H9 (cell line): ENCODE measurements around the gene PAPOLG. TPM values are rescaled to one million over a fixed set of nuclear protein-coding genes. Genes with fewer than 3 reads are reported as not detected.

Experiments used
- DNase-seq: peaks from one replicate; pipeline ENCODE4 v3.0.0-alpha.2; 2017
- H2AFZ ChIP-seq: one replicate; pipeline ENCODE4 v1.6.1; 2013; ENCODE audit warnings: mild to moderate bottlenecking, low read length, control low read depth, moderate library complexity
- H2AK5ac ChIP-seq: 2 replicates; pipeline ENCODE4 v1.6.1; 2013; ENCODE audit warnings: low read length, control low read depth, mixed read lengths; ENCODE audit not compliant: insufficient read length
- H2BK120ac ChIP-seq: one replicate; pipeline ENCODE4 v1.6.1; 2013; ENCODE audit warnings: low read depth, mild to moderate bottlenecking, low read length, control low read depth, inconsistent platforms; ENCODE audit not compliant: poor library complexity, severe bottlenecking
- H2BK12ac ChIP-seq: 2 replicates; pipeline ENCODE4 v1.6.1; 2013; ENCODE audit warnings: low read length, control low read depth, mixed read lengths, low read depth; ENCODE audit not compliant: insufficient read length
- H2BK15ac ChIP-seq: 2 replicates; pipeline ENCODE4 v1.6.1; 2013; ENCODE audit warnings: low read depth, low read length, control low read depth
- H2BK20ac ChIP-seq: one replicate; pipeline ENCODE4 v1.6.1; 2013; ENCODE audit warnings: low read depth, mild to moderate bottlenecking, low read length, control low read depth, inconsistent platforms; ENCODE audit not compliant: poor library complexity, severe bottlenecking
- H2BK5ac ChIP-seq: 2 replicates; pipeline ENCODE4 v1.6.1; 2013; ENCODE audit warnings: low read length, control low read depth, mixed read lengths; ENCODE audit not compliant: insufficient read length
- H3K14ac ChIP-seq: 2 replicates; pipeline ENCODE4 v1.6.1; 2013; ENCODE audit warnings: low read length, control low read depth; ENCODE audit not compliant: insufficient read depth
- H3K18ac ChIP-seq: 2 replicates; pipeline ENCODE4 v1.6.1; 2013; ENCODE audit warnings: low read depth, mild to moderate bottlenecking, mixed read lengths, low read length, control low read depth; ENCODE audit not compliant: insufficient read length
- H3K23ac ChIP-seq: 2 replicates; pipeline ENCODE4 v1.6.1; 2013; ENCODE audit warnings: low read length, control low read depth, mixed read lengths, low read depth; ENCODE audit not compliant: insufficient read length
- H3K23me2 ChIP-seq: 2 replicates; pipeline ENCODE4 v1.6.1; 2013; ENCODE audit warnings: low read depth, mild to moderate bottlenecking, mixed read lengths, low read length, control low read depth; ENCODE audit not compliant: insufficient read length, poor library complexity, severe bottlenecking
- H3K27ac ChIP-seq: 2 replicates; pipeline ENCODE4 v1.5.1; 2013; ENCODE audit warnings: low read length, control low read depth, mixed read lengths, low read depth; ENCODE audit not compliant: insufficient read length
- H3K27me3 ChIP-seq: 2 replicates; pipeline ENCODE4 v1.6.1; 2013; ENCODE audit warnings: low read length, control low read depth, inconsistent platforms; ENCODE audit not compliant: insufficient read depth
- H3K4ac ChIP-seq: 2 replicates; pipeline ENCODE4 v1.6.1; 2013; ENCODE audit warnings: low read depth, mild to moderate bottlenecking, control low read depth, inconsistent platforms, low read length, moderate library complexity
- H3K4me1 ChIP-seq: 2 replicates; pipeline ENCODE4 v1.6.1; 2013; ENCODE audit warnings: low read length, control low read depth, inconsistent platforms; ENCODE audit not compliant: insufficient read depth
- H3K4me2 ChIP-seq: 2 replicates; pipeline ENCODE4 v1.6.1; 2013; ENCODE audit warnings: low read length, control low read depth, mixed read lengths; ENCODE audit not compliant: insufficient read length, insufficient read depth
- H3K56ac ChIP-seq: 2 replicates; pipeline ENCODE4 v1.6.1; 2013; ENCODE audit warnings: low read depth, mild to moderate bottlenecking, mixed read lengths, low read length, control low read depth; ENCODE audit not compliant: insufficient read length
- H3K79me1 ChIP-seq: 2 replicates; pipeline ENCODE4 v1.6.1; 2013; ENCODE audit warnings: low read depth, mild to moderate bottlenecking, moderate library complexity, low read length, control low read depth, inconsistent platforms; ENCODE audit not compliant: insufficient read depth, poor library complexity, severe bottlenecking
- H3K79me2 ChIP-seq: 2 replicates; pipeline ENCODE4 v1.6.1; 2013; ENCODE audit warnings: low read length, control low read depth, inconsistent platforms; ENCODE audit not compliant: insufficient read depth
- H3K9ac ChIP-seq: 2 replicates; pipeline ENCODE4 v1.6.1; 2013; ENCODE audit warnings: low read length, control low read depth, mixed read lengths; ENCODE audit not compliant: insufficient read length; ENCODE audit errors: extremely low read depth
- H3K9me3 ChIP-seq: one replicate; pipeline ENCODE4 v1.6.1; 2013; ENCODE audit warnings: low read depth, low read length, inconsistent platforms; ENCODE audit not compliant: control insufficient read depth
- H3T11ph ChIP-seq: one replicate; pipeline ENCODE4 v1.6.1; 2013; ENCODE audit warnings: mild to moderate bottlenecking, low read length, control low read depth, inconsistent platforms
- H4K20me1 ChIP-seq: one replicate; pipeline ENCODE4 v1.6.1; 2013; ENCODE audit not compliant: control insufficient read depth, insufficient read length, insufficient read depth
- H4K5ac ChIP-seq: 2 replicates; pipeline ENCODE4 v1.6.1; 2013; ENCODE audit warnings: low read depth, mild to moderate bottlenecking, mixed read lengths, low read length, control low read depth; ENCODE audit not compliant: insufficient read length
- H4K8ac ChIP-seq: replicated peaks from 2 replicates; pipeline ENCODE4 v1.6.1; 2013; ENCODE audit warnings: low read length, control low read depth, mixed read lengths, low read depth; ENCODE audit not compliant: insufficient read length
- H4K91ac ChIP-seq: 2 replicates; pipeline ENCODE4 v1.6.1; 2013; ENCODE audit warnings: low read depth, mild to moderate bottlenecking, moderate library complexity, mixed read lengths, low read length, control low read depth; ENCODE audit not compliant: insufficient read length
- H3K27ac Mint-ChIP-seq, 3 experiments: 2 replicates in 2 of 3; 3 replicates in 1 of 3; pipeline ENCODE4 v1.8.0; 2020 to 2021; ENCODE audit warnings: mixed read lengths in 3 of 3, mild to moderate bottlenecking in 1 of 3, moderate library complexity in 1 of 3
- H3K27me3 Mint-ChIP-seq: 2 replicates; pipeline ENCODE4 v1.8.0; 2021; ENCODE audit warnings: low read depth, mild to moderate bottlenecking, moderate library complexity, mixed read lengths
- H3K36me3 Mint-ChIP-seq, 3 experiments: 2 replicates in 2 of 3; 3 replicates in 1 of 3; pipeline ENCODE4 v1.8.0; 2020 to 2021; ENCODE audit warnings: low read depth in 3 of 3, mixed read lengths in 3 of 3; ENCODE audit not compliant: insufficient read depth in 1 of 3
- H3K4me1 Mint-ChIP-seq, 2 experiments: 2 replicates each; pipeline ENCODE4 v1.8.0; 2020; ENCODE audit warnings: mixed read lengths in 2 of 2
- H3K4me3 Mint-ChIP-seq, 2 experiments: 2 replicates in 1 of 2; 3 replicates in 1 of 2; pipeline ENCODE4 v1.8.0; 2020 to 2021; ENCODE audit warnings: mild to moderate bottlenecking in 2 of 2, mixed read lengths in 2 of 2, moderate library complexity in 1 of 2
- H3K9me3 Mint-ChIP-seq, 2 experiments: 2 replicates in 1 of 2; 3 replicates in 1 of 2; pipeline ENCODE4 v1.8.0; 2020; ENCODE audit warnings: mild to moderate bottlenecking in 2 of 2, mixed read lengths in 2 of 2, moderate library complexity in 1 of 2
- CTCF ChIP-seq: fragments of 200-600 bp; sonication (generic); conservative IDR thresholded peaks from 3 replicates; pipeline ENCODE4 v1.8.0; 2021; ENCODE audit warnings: antibody characterized with exemption, mild to moderate bottlenecking
- WGBS: extraction: QIAGEN DNeasy Blood & Tissue Kit; methylation state at CpG from one replicate; pipeline ENCODE4 v1.1.7; 2013; ENCODE audit warnings: missing lambda C conversion rate, low lambda C conversion rate, mixed read lengths; ENCODE audit not compliant: insufficient read length; ENCODE audit errors: extremely low coverage; 5-methylcytosine and 5-hydroxymethylcytosine counted together
- total RNA-seq: library from RNA; stranded (reverse); gene quantifications from 2 replicates; pipeline ENCODE4 v1.2.1, GENCODE V29; 2021

PAPOLG gene
- total RNA-seq, 1 experiment from 2014 or later, result 19.2 TPM

GRCh38 chr2:60746318-60746717, 9.8 kb upstream of the PAPOLG start:
- no peak overlapping the region for H2AFZ ChIP-seq
- DNase-seq, result no peak
- WGBS, result no CpG with 5 or more reads among the region's 8 CpGs

More at GRCh38 chr2:60746318-60746717, 9.8 kb upstream of the PAPOLG start:
- peaks cover 3% of the 10 kb centered on the region; the same call in 1 of the 2 replicates for H3K4me1 ChIP-seq
- H2BK15ac ChIP-seq, result no peak overlapping the region
- no peaks in the 10 kb centered on the region for H3K23me2 ChIP-seq
- H4K8ac ChIP-seq, result no peak overlapping the region
- H3K79me1 ChIP-seq, result no peaks in the 10 kb centered on the region
- H3K27me3 ChIP-seq, result no peaks in the 10 kb centered on the region
- H2BK5ac ChIP-seq, result no peak overlapping the region
- no peak overlapping the region for H3K27ac ChIP-seq
- peaks cover 9 to 13% of the 10 kb centered on the region in 2 experiments for H3K4me1 Mint-ChIP-seq
- no peaks in the 10 kb centered on the region for H3K9me3 Mint-ChIP-seq
- no peaks in the 10 kb centered on the region for H4K20me1 ChIP-seq
- H2BK12ac ChIP-seq, result no peak overlapping the region
- no peak overlapping the region for H3K4ac ChIP-seq
- no peak overlapping the region for H3K14ac ChIP-seq
- H3K56ac ChIP-seq, result no peak overlapping the region
- no peak overlapping the region for H3K4me3 Mint-ChIP-seq
- TF ChIP-seq CTCF, result no peak
- no peak overlapping the region for H2BK20ac ChIP-seq
- no peak overlapping the region for H3T11ph ChIP-seq
- no peak overlapping the region for H3K23ac ChIP-seq
- H3K27ac Mint-ChIP-seq, result no peak overlapping the region; a peak in 1 of 7 replicates
- no peak overlapping the region for H3K18ac ChIP-seq
- no peak overlapping the region for H3K4me2 ChIP-seq
- no peak overlapping the region for H2BK120ac ChIP-seq
- H3K79me2 ChIP-seq, result no peaks in the 10 kb centered on the region
- H3K9ac ChIP-seq, result no peak overlapping the region
- no peak overlapping the region for H4K5ac ChIP-seq
- no peak overlapping the region for H4K91ac ChIP-seq
- peaks cover 55% of the 10 kb centered on the region for H3K27me3 Mint-ChIP-seq
- no peaks in the 10 kb centered on the region for H3K9me3 ChIP-seq
- no peak overlapping the region for H2AK5ac ChIP-seq
- H3K36me3 Mint-ChIP-seq, result no peaks in the 10 kb centered on the region
